ENCODE measurements around the gene ABCA1.

ABCA1 gene

DNA sequence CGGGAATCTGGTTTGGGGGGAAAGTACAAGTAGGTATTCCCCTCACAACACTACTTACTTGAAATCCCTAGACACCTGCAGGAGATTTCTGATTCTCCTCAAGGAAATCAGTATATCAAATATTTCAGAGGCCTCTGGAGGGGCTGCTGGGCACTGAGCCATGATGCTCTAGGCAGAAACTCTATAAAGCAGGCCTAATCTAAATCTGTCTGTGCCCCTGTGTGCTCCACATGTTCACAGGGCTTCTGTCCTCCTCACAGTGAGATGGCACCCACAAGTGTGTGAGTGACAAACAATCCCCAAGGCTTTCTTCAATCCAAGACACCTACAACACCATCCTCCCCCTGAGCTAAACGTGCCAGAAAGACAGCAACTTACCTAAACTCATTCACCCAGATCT lies 125.0 kb downstream of the ABCA1 start:
- Histone ChIP-seq H3K9me3 (ENCODE audit: insufficient read depth, low read length, severe bottlenecking) (no peaks in the 10 kb centered on the region), H4K20me1 (ENCODE audit: insufficient read depth, low read length) (no peaks in the 10 kb centered on the region), H3K79me2 (ENCODE audit: insufficient read depth, low read length) (no peaks in the 10 kb centered on the region), H3K9ac (ENCODE audit: low read depth, low read length) (no peak overlapping the region), H3K4me3 (ENCODE audit: low read depth in 1 of 2, low read length in 2 of 2) (no peak overlapping the region), H2AFZ (ENCODE audit: low read depth, low read length) (no peak overlapping the region), H3K4me1 (ENCODE audit: insufficient read depth, low read length) (no peaks in the 10 kb centered on the region), H3K27ac (ENCODE audit: low read length) (no peak overlapping the region), H3K4me2 (ENCODE audit: insufficient read depth, low read length) (no peak overlapping the region), H3K36me3 (ENCODE audit: insufficient read depth, low read length) (no peaks in the 10 kb centered on the region), H3K27me3 (ENCODE audit: insufficient read depth, low read length, poor library complexity) (no peaks in the 10 kb centered on the region)
- TF ChIP-seq, protein P1, sequence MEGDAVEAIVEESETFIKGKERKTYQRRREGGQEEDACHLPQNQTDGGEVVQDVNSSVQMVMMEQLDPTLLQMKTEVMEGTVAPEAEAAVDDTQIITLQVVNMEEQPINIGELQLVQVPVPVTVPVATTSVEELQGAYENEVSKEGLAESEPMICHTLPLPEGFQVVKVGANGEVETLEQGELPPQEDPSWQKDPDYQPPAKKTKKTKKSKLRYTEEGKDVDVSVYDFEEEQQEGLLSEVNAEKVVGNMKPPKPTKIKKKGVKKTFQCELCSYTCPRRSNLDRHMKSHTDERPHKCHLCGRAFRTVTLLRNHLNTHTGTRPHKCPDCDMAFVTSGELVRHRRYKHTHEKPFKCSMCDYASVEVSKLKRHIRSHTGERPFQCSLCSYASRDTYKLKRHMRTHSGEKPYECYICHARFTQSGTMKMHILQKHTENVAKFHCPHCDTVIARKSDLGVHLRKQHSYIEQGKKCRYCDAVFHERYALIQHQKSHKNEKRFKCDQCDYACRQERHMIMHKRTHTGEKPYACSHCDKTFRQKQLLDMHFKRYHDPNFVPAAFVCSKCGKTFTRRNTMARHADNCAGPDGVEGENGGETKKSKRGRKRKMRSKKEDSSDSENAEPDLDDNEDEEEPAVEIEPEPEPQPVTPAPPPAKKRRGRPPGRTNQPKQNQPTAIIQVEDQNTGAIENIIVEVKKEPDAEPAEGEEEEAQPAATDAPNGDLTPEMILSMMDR (IDR thresholded peaks at IDR 0.05; ENCODE audit: borderline replicate concordance, extremely low read depth, low read length, poor library complexity, severe bottlenecking) = no peak
- no peak for TF ChIP-seq EZH2 (IDR thresholded peaks at IDR 0.05; ENCODE audit: borderline replicate concordance, low read depth, low read length, severe bottlenecking)
- no peak for DNase-seq
- ATAC-seq (ENCODE audit: insufficient read depth, low read depth) = no peak

DNA sequence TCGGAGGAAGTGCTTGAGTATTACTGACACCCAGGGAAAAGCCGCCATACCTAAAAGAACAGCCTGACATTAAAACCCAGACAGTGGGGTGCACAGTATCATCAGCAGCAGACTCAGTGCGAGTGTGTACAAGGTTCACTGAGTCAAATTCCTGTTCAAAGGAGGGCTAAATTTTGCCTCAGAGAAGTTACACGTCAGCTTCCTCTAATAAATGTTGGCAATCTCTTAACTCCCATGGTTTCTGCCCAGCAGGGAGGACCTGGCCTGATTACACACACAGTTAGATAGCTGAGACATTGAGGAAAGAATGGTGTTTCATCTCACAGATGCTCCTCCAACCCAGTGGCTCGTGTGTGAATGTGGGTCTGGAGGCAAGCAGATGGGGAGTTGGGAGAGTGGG lies 125.8 kb downstream of the ABCA1 start:
- no peak for TF ChIP-seq EZH2 (IDR thresholded peaks at IDR 0.05; ENCODE audit: borderline replicate concordance, low read depth, low read length, severe bottlenecking)
- TF ChIP-seq, protein P1 (IDR thresholded peaks at IDR 0.05; ENCODE audit: borderline replicate concordance, extremely low read depth, low read length, poor library complexity, severe bottlenecking) = no peak
- no peaks in the 10 kb centered on the region for H3K79me2 ChIP-seq (ENCODE audit: insufficient read depth, low read length)
- H3K4me2 ChIP-seq (ENCODE audit: insufficient read depth, low read length) = no peak overlapping the region
- H4K20me1 ChIP-seq (ENCODE audit: insufficient read depth, low read length) = no peaks in the 10 kb centered on the region
- no peak for ATAC-seq (ENCODE audit: insufficient read depth, low read depth)
- no peaks in the 10 kb centered on the region for H3K4me1 ChIP-seq (ENCODE audit: insufficient read depth, low read length)
- no peaks in the 10 kb centered on the region for H3K36me3 ChIP-seq (ENCODE audit: insufficient read depth, low read length)
- no peak for DNase-seq
- H2AFZ ChIP-seq (ENCODE audit: low read depth, low read length) = no peak overlapping the region
- H3K9ac ChIP-seq (ENCODE audit: low read depth, low read length) = no peak overlapping the region
- H3K27me3 ChIP-seq (ENCODE audit: insufficient read depth, low read length, poor library complexity) = peaks cover 3% of the 10 kb centered on the region
- no peak overlapping the region for H3K4me3 ChIP-seq (ENCODE audit: low read depth in 1 of 2, low read length in 2 of 2)
- no peak overlapping the region for H3K27ac ChIP-seq (ENCODE audit: low read length)
- no peaks in the 10 kb centered on the region for H3K9me3 ChIP-seq (ENCODE audit: insufficient read depth, low read length, severe bottlenecking)

DNA sequence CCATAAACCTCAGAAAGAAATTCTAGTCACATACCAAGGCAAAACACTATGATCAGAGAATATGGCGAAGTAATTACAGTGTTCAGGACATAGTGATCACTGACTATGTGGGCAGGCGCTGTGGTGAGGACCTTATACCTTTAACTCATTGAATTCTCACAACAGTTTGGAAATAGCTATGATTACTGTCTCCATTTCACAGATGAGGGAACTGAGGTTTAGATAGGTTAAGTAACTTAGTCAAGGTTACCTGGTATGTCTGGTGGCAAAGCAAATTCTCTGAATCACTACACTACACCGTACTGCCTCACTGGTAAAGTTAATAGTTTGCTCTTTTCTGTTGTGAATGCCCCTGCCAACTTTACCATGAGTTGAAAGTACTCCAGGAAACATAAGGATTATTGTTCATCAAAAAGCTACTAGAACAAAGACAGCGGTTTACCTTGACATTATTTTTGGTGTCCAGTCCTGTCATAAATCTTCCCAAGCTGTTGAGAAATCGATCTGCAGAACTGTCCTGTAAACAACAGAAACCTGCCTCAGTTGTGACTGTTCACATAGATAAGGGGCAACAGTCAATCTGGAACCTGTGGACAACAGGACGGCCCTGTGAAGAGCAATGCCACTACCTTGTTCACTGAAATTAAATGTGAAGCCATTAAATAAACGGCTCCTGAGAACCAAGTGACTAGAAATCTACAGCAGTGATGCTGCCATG lies 127.7 kb downstream of the ABCA1 start:
- no peak for DNase-seq
- no peaks in the 10 kb centered on the region for H3K9me3 ChIP-seq (ENCODE audit: insufficient read depth, low read length, severe bottlenecking)
- no peak overlapping the region for H3K4me3 ChIP-seq (ENCODE audit: low read depth in 1 of 2, low read length in 2 of 2)
- H3K4me2 ChIP-seq (ENCODE audit: insufficient read depth, low read length) = no peak overlapping the region
- no peak for ATAC-seq (ENCODE audit: insufficient read depth, low read depth)
- H3K27me3 ChIP-seq (ENCODE audit: insufficient read depth, low read length, poor library complexity) = peaks cover 3% of the 10 kb centered on the region
- no peaks in the 10 kb centered on the region for H3K79me2 ChIP-seq (ENCODE audit: insufficient read depth, low read length)
- TF ChIP-seq EZH2 (IDR thresholded peaks at IDR 0.05; ENCODE audit: borderline replicate concordance, low read depth, low read length, severe bottlenecking) = no peak
- TF ChIP-seq, protein P1 (IDR thresholded peaks at IDR 0.05; ENCODE audit: borderline replicate concordance, extremely low read depth, low read length, poor library complexity, severe bottlenecking) = no peak
- no peaks in the 10 kb centered on the region for H4K20me1 ChIP-seq (ENCODE audit: insufficient read depth, low read length)
- no peak overlapping the region for H3K27ac ChIP-seq (ENCODE audit: low read length)
- no peaks in the 10 kb centered on the region for H3K4me1 ChIP-seq (ENCODE audit: insufficient read depth, low read length)
- no peak overlapping the region for H3K9ac ChIP-seq (ENCODE audit: low read depth, low read length)
- H2AFZ ChIP-seq (ENCODE audit: low read depth, low read length) = no peak overlapping the region
- H3K36me3 ChIP-seq (ENCODE audit: insufficient read depth, low read length) = no peaks in the 10 kb centered on the region

Data from DND-41 (cell line).